Fibroblast of lung (primary cell): ENCODE results near the gene ESPNL.

ENCODE experiments used
- CTCF ChIP-seq, 2 donors: IDR thresholded peaks in 1 of 2; conservative IDR thresholded peaks in 1 of 2; 1 replicate in 1 of 2; 2 replicates in 1 of 2; pipeline ENCODE4 v1.5.1; 2011 to 2012; ENCODE audit warnings: low read length in 2 of 2, control low read depth in 1 of 2, inconsistent platforms in 1 of 2, low read depth in 1 of 2, mild to moderate bottlenecking in 1 of 2
- EZH2 ChIP-seq: IDR thresholded peaks from 2 replicates; pipeline ENCODE4 v1.5.1; 2012; ENCODE audit warnings: low read length, control low read depth, mild to moderate bottlenecking; ENCODE audit errors: missing control alignments

- TF ChIP-seq CTCF (conservative IDR thresholded peaks at IDR 0.05 in 1 of 2, IDR thresholded peaks at IDR 0.05 in 1 of 2; ENCODE audit: low read depth in 1 of 2, low read length in 2 of 2) (no peak), EZH2 (no peak)
Measured at GRCh38 chr2:238059505-238059904, 40.6 kb upstream of the ESPNL start.
